ENCODE results near the gene RNF19B.
"Not testable (repeated sequence)": the region's sequence is repeated elsewhere in the genome, so short reads cannot be mapped to it uniquely, and the experiment has no call there.

The RNF19B gene

DNA sequence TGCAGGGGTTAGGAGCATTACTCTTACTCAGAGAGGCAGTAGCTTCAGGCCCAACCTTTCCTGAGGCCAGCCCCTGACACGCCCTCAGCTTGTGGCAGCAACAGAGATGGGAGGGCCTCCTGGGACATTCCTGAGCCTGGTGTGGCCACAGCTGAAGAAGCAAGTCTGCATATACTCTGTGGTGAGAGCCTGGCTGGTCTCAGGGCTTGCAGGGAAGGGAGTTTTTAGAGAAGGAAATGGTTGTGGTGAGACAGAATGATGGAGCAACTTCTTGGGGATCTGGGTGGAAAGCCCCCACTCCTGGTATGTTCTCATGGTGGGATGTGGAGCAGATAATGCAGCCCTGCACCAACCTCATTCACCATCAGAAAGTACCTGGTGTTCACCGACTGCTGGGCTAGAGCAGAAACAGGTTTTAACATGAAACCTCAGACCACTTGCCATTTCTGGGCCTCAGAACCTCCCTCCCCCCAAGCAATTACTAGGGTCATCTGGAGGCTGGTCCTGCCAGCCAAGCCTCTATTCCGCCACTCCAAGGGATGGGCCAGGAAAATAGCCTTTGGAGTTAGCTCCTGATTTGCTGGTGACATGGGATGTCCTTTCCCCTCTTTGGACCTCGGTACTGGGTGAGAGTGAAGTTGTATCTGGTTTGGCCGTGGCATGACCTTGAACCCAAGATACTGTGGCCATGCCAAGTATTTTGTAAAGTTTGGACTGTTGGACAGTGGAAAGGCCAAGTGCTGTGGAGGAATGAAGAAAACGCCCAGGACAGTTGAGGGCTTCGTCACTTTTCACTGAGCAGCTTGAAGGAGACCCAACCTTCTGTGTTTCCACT is 28.1 kb upstream of the RNF19B start:
- no peak for DNase-seq

DNA sequence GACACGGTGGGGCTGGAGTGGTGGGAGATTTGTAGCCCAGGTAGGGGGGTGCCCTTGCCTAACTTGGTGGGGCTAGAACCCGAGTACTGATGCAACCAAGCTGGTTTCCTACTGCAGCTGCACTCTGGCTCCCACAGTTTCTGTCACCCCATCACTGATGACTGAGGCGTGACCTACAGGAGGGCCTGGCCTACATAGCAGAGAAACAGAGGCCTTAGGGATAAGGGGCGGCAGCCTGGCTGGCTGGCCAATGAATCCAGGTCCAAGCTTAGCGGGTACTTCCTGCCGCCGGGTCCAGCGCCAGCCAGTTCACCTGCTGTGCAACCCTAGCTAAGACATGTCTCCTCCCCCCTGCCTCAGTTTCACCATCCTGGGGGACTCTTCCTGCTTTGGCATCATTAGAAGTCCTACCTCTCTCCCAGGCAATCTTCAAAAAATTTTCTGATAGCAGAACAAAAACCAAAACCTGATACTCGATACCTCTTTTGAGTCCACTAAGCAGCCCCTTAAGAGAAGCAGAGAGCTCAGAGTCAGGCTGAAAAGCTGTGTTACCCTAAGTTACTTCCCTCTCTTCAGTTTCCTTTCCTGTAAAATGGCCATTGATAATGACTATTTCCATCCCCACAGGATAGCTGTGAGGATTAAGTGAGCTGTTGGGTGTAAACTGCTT is 27.3 kb upstream of the RNF19B start:
- DNase-seq, result no peak

DNA sequence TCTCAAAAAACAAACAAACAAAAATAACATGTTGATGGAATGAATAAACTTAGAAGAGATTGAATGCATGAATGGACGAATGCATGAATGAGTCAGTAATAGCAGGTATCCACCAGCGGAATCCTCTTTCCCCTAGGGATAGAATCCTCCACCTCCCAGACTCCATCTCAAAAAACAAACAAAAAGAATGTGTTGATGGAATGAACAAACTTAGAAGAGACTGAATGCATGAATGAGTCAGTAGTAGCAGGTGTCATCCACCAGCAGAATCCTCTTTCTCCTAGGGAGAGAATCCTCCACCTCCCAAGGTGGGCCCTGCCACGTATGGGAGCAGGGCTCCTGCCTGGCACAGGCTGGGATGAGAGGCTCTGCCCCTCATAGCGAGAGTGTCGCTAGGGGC is 26.8 kb upstream of the RNF19B start:
- no peak for DNase-seq

DNA sequence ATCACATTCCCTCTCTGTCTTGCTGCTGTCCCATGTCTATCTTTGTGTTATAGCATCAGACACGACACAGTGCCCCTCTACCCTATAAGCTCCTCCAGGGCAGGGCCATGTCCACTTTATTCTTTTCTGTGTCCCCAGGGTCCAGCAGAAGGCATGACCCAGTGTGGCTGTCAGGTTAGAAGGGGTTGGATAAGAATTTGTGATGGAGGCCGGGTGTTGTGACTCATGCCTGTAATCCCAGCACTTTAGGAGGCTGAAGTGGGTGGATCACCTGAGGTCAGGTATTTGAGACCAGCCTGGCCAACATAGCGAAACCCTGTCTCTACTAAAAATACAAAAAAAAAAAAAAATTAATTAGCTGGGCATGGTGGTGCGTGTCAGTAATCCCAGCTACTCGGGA is 26.3 kb upstream of the RNF19B start:
- no peak for DNase-seq

DNA sequence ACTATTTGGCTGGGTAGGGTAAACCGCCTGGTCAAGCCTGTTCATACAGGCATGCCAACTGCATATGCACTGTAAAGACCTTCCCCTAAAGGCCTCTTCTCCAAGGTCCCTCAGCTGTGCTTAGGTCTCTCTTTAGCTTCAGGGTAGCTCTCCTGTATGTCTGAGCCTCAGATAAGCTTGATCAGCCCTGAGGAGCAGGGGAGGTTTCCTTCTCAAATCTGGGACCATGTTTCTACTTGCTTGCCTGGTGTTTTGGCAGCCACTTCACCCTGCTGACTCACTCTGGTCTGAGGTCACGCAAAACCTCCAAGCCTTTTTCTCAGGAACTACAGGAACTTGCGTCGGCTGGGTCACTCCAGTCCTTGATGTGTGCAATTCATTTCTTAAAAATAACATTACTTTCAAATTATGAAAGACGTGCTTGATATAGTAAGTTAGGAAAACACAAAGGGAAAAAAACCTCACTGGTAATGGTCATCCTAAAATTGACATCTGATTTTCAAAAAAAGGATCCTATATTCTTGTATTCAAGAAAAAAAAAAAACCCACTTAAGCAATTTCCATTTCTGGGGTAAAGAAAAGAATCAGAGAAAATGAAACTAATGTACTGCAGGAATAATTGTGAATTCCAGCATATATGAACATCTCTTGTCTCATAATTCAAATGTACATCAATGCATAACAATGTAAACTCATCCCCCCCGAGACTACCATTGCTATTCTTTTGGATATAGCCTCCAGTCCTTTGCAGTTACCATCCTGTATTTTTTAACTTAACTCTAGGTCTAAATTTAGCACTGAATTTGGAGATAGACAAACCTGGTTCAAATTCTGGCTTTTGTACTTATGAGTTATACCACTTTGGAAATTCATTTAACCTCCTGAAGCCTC is 24.8 kb upstream of the RNF19B start:
- DNase-seq, result no peak

DNA sequence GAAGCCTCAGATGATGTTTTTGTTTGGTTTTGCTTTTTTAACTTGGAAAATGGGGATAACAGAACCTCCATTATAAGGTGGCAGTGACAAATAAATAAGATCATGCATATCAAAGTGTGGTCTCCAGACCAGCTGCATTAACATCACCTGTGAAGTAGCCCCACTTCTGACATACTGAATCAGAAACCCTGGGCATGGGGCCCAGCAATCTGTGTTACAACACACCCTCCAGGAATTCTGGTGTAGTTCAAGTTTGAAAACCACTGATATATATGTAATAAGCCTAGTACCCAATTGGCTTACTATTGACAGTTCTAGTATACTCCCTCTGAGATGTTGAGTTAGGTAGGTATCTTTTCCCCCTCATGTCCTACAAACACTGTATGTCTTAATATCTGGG is 24.1 kb upstream of the RNF19B start:
- DNase-seq, result no peak

DNA sequence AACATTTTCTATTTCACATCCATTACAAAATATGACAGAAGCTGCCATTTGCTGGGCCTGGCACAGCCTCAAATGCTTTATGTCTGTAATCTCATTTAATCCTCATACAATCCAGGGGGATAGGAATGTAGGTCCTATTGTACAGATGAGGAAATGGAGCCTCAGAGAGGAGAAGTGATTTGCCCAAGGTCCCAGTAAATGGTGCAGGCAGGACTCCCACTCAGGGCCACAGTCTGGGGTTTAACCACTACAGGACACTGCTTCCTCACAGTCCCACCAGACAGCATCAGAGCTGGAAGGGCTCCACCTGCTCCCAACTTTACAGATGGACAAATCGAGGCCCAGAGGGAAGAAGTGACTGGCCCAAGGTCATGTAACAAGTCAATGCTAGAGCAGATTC is 20.6 kb upstream of the RNF19B start:
- no peak for DNase-seq

DNA sequence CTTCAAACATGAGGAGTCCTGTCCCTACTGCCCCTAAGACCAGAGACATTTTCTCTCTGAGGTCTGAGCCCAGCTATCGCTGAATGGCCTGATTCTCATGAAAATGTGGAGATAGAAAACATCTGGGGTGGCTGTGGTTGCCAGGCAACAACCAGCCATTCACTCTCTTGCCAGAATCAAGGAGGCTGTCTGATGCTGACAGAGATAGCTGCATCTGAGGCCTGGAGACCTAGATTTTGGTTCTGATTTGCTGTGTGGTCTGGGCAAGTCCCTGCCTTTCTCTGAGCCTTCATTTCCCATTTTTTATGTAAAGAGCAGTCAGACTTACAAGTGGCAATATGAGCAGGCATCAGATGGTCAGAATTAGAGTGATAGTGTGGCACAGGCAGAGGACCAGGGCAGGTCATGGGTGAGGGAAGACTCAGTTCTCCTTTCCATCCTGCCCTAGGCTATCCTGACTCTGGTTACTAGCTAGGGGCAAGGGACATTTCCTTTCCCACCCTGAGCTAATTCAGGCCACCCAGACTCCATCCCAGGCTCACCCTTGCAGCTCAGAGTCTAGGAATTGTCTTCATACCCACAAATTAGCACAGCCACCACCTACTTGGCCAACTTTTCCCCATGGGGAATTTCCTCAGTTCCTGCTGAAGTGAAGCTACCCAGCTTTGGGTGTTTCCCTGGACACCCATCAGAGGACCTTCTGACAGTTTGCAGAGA is 20.0 kb upstream of the RNF19B start:
- no peak for DNase-seq

DNA sequence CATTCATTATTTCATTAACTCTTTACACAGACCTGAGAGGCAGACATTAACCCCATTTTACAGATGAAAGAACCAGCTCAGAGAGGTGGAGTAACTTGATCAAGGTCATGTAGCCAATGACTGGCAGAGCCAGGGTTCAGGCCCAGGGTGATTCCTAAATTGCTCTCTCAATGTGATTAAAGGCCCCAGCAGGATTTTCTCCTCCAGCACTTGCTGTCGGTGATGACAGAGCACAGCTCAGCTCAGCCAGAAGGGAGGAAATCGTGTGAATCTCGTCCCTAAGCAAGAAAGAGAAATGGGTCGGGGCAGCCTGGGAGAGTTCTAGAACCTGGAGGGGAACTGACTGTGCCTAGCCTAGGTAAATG is 19.5 kb upstream of the RNF19B start:
- DNase-seq, result no peak

DNA sequence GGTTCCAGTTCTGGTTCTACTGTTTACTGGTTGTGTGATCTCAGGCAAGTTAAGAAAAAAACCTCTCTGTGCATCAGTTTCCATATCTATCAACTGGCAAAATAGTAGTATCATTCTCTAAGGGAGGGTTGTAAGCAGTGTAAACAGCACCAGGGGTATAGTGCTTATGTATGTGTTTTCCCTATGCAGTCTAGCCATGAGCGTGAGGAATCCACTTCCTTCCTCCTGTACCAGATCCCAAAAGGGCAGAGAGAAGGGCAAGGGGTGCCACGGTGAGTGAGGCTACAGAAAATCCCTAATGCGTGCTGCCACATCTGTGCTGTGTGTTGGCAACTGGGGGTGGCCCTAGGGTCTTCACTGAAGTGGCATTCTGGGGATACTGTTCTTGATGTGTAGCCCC is 18.4 kb upstream of the RNF19B start:
- no peak for DNase-seq

DNA sequence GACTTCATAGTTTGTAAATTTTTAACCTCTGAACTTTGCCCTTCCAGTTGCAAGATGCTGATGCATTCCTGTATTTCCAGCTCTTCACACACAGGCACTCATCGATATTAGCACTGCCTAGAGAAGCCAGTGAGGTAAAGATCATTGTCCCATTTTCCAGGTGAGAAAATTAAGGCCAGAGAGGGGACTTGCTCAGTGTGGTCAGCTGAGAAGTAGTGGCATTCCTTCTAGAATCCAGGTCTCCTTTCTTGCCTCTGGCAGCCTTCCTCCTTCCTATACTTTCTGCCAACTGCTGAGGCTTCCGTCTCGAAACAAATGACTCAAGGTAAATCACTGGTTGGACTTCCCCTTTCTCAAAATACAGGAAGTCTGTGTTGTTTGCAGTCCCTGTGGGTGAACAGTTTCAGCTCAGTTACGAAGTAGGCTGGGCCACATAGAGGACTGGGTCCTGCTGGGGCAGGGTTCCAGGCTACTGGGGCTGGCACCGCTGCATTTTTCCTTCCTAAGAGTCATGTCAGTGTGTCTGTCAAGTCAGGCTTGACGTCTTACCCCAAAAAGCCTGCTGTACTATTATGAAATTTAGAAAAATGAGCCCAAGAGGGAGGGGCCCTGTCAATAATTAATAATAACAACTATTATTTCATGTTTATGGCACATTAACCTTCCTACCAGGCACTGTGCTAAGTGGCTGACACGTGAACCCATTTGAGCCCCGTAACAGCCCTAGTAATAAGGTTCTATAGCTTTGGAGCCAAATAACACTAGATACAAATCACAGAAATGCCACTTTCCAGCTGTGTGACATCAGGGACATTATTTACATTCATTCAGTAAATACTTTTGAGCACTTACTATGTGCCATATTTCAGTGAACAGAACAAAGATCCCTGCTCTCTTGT is 16.6 kb upstream of the RNF19B start:
- peak; percentile 15 to 68 (median 47) for DNase-seq

DNA sequence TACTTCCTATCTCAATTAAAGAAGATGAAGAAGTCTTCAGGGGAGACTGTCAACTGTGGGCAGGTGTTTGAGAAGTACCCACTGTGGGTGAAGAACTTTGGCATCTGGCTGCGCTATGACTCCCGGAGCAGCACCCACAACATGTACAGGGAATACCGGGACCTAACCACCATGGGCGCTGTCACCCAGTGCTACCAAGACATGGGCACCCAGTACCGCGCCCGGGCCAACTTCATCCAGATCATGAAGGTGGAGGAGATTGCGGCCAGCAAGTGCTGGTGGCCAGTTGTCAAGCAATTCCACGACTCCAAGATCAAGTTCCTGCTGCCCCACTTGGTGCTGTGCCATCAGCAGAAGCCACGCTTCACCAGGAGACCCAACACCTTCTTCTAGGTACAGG is 15.5 kb upstream of the RNF19B start:
- no peak for DNase-seq

DNA sequence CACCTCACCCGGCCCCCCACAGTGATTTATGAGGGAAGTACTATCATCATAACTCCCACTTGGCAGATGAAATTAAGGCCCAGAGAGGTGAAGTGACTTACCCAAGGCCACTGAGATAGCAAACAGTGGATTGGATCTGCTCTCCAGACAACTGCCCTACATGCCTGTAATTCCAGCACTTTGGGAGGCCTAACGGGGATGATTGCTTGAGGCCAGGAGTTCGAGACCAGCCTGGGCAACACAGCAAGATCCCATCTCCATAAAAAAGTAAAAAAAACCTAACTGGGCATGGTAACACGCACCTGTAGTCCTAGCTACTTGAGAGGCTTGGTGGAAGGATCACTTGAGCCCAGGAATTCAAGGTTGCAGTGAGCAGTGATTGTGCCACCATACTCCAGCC is 14.2 kb upstream of the RNF19B start:
- no peak for DNase-seq

DNA sequence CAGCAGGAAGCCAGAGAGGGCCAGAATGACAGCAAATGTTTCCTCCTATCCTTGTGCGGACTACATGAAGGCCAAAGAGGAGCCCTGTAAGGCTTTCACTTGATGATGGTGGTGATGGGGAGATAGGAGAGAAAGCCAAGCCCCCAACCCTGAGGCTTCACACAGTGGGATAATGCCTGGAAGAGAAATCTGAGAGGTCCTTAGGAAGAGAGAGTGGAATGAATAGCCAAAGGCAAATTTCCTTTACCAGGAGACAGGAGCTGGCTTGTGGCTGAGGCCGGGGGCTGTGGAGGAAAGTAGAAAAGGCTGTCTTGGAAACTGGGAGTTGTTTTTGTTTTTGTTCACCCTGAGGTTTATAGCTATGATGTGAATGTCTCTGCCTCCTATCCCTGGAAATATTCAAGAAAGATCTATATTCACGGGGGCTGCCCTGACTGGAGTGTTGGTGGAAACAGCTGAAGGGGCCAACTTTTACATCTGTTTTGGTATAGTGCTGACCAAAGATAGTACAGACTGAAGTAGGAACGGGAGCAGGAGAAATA is 13.0 kb upstream of the RNF19B start:
- no peak for DNase-seq

DNA sequence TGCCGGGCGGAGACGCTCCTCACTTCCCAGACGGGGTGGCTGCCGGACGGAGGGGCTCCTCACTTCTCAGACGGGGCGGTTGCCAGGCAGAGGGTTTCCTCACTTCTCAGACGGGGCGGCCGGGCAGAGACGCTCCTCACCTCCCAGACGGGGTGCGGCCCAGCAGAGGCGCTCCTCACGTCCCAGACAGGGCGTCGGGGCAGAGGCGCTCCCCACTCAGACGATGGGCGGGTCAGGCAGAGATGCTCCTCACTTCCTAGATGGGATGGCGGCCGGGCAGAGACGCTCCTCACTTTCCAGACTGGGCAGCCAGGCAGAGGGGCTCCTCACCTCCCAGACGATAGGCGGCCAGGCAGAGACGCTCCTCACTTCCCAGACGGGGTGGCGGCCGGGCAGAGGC is 10.4 kb upstream of the RNF19B start:
- not testable (repeated sequence) for DNase-seq

DNA sequence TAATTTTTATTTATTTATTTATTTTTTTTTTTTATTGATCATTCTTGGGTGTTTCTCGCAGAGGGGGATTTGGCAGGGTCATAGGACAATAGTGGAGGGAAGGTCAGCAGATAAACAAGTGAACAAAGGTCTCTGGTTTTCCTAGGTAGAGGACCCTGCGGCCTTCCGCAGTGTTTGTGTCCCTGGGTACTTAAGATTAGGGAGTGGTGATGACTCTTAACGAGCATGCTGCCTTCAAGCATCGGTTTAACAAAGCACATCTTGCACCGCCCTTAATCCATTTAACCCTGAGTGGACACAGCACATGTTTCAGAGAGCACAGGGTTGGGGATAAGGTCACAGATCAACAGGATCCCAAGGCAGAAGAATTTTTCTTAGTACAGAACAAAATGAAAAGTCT is 8.8 kb upstream of the RNF19B start:
- not testable (repeated sequence) for DNase-seq

DNA sequence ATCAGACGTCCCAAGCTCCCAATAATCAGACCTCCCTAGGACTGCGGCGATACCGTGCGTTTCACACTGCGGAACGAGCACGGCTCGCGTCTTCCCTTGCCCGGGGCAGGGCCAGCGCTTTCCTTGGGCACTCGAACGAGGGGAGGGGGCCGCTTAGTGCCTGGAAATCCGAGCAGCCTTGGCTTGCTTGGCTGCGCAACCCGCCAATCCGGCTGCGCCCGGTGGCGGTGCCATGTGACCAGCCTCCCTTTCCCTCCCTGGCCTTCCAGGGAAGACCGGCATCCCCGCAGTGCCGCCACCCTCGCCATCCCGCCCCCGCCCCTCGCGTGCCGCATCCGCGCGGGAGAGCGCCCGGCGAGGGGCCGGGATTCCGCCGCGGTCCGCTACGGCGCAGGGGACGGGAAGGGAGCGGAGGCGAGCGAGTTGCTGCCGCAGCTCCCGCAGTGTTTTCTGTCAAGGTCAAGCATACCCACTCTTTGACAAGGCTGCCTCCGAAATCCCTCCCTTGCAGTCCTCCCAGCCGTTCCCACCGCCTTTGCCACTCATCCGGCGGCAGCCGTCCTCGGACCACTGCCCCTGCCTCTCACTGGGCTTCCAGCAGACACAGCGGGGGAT is 8.3 kb upstream of the RNF19B start:
- peak in 1 of 6 experiments; percentile 7 for DNase-seq

DNA sequence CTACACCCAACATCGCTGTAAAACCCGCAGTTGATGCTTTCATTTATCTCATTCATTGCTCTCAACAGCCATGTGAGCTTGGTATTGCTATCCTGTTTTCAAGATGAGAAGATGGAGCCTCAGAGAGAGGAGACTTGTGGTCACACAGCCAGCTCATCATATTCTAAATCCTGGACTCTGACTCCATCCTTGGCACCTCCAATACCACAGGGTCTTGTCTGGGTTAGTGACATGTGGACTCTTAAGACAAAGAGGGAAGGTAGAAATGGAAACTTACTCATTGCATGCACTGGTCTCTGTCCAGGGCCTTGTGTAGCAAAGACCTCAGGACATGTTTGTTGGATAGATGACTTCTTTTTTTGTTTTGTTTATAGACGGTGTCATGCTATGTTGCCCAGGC is 7.0 kb upstream of the RNF19B start:
- DNase-seq, result no peak

DNA sequence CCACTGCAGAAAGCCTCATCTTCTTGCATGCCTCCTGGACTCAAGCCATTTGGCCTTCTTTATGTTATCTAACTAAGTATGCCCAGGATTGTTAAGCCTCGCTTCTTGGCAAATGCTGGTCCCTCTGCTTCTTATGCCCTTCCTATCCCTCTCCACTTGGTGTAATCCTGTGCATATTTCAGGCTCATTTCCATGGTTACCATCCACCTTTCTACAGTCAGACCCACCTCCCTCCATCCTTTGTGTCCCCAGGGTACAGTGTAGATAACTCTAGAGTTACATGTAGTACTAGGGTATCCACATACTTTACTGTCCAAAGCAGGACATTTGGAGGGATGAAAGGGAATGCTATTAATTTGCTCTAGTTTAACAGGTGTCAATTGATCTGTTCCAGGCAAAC is 6.5 kb upstream of the RNF19B start:
- no peak for DNase-seq

DNA sequence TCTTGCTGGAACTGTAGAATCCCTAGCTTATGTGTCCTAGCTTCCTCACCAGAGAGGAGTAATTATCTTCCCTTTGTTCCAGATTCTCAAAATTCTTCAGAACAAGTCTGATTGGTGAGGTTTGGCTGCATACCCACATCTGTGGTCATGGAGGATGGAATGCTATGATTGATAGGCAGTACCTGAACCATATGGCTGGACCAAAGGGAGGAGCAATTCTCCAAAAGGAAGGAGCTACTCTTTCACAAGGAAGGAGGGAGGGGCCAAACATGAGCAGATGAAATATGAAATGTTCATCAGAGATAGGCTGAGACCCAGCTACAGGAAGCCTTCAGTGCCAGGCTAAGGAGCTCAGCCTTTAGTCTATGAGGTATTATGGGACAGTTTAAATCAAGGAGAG is 5.0 kb upstream of the RNF19B start:
- no peak for DNase-seq

DNA sequence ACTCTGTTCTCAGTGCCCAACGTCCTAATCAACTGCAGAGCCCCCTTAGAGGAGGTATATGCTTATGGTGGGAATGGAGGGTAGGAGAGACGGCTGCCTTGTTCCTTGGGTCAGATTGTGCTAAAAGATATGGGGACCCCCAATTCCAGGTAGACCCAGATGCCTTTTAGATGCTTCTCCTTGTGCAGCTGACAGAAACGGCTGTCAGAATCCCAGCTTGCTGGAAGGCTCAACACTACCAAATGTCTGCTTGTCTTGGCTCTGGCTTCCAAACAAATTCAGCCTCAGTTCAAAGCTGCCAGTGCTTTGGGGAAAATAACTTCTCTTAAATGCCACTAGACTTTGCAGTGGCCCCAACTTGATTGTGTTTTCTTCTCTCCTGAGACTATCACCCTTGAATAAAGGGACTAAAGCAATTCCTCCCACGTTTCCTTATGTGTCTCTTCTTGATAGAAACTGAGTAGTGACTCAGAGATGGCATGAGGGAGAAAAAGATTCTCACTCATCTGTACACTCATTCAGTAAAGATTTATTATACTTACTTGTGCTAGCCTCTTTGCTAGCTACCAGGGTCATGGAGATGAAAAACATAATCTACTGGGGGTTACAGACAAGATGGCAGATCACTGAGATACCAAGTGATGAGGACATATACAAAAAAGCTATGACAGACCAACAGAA is 3.4 kb upstream of the RNF19B start:
- DNase-seq, result no peak

Measured in stimulated activated naive CD4-positive, alpha-beta T cell (primary cell).